WTC11 (cell line): Measurements from ENCODE around the gene FBXO31. TPM values are rescaled to one million over a fixed set of nuclear protein-coding genes. Genes with fewer than 3 reads are reported as not detected.

ENCODE experiments used
- ATAC-seq: fragments of 200-7000 bp; cut with Tn5 transposase; 2 replicates; pipeline ENCODE4 v1.10.0; 2021; ENCODE audit warnings: mild to moderate bottlenecking, moderate library complexity
- CTCF ChIA-PET: fragments of 300-600 bp; sonication (Branson Sonifier 250); formaldehyde crosslinking; loops from one replicate; lab custom pipeline; 2021; ENCODE audit warnings: antibody characterized with exemption; lab: Charles Lee
- POLR2A ChIA-PET: fragments of 350-600 bp; sonication (Branson Sonifier 250); formaldehyde crosslinking; loops from one replicate; lab custom pipeline; 2021; ENCODE audit warnings: antibody characterized with exemption; lab: Charles Lee
- DNase-seq: peaks from one replicate; pipeline ENCODE4 v3.0.0; 2021; ENCODE audit warnings: low spot score
- H3K27ac Mint-ChIP-seq: 2 replicates; pipeline ENCODE4 v1.8.0; 2021; ENCODE audit warnings: mixed read lengths
- H3K27me3 Mint-ChIP-seq: 2 replicates; pipeline ENCODE4 v1.8.0; 2021; ENCODE audit warnings: low read depth, mild to moderate bottlenecking, moderate library complexity, mixed read lengths
- H3K36me3 Mint-ChIP-seq: 2 replicates; pipeline ENCODE4 v1.8.0; 2021; ENCODE audit warnings: mixed read lengths
- H3K4me1 Mint-ChIP-seq: 2 replicates; pipeline ENCODE4 v1.8.0; 2022; ENCODE audit warnings: mixed read lengths
- H3K4me3 Mint-ChIP-seq: 2 replicates; pipeline ENCODE4 v1.8.0; 2021; ENCODE audit warnings: mild to moderate bottlenecking, moderate library complexity, mixed read lengths
- H3K9me3 Mint-ChIP-seq: 2 replicates; pipeline ENCODE4 v1.8.0; 2021; ENCODE audit warnings: mixed read lengths
- ARID4B ChIP-seq: sonication (generic); formaldehyde crosslinking; IDR thresholded peaks from 2 replicates; pipeline ENCODE4 v1.8.0; 2023; ENCODE audit warnings: missing genetic modification reagents, mild to moderate bottlenecking, borderline replicate concordance
- E2F1 ChIP-seq: sonication (generic); formaldehyde crosslinking; IDR thresholded peaks from 2 replicates; pipeline ENCODE4 v1.8.0; 2022; ENCODE audit warnings: mild to moderate bottlenecking, missing genetic modification reagents
- GABPB1 ChIP-seq: sonication (generic); formaldehyde crosslinking; IDR thresholded peaks from 2 replicates; pipeline ENCODE4 v1.8.1; 2023; ENCODE audit warnings: mild to moderate bottlenecking, missing genetic modification reagents
- HMGA2 ChIP-seq: fragments of 250-450 bp; sonication (Bioruptor Pico); IDR thresholded peaks from 2 replicates; pipeline ENCODE4 v1.4.0; 2021; ENCODE audit warnings: mild to moderate bottlenecking, moderate library complexity
- IRF2 ChIP-seq: sonication (generic); formaldehyde crosslinking; IDR thresholded peaks from 2 replicates; pipeline ENCODE4 v1.8.0; 2022; ENCODE audit warnings: low read depth, missing genetic modification reagents, borderline replicate concordance
- MYBL2 ChIP-seq: sonication (generic); formaldehyde crosslinking; IDR thresholded peaks from 2 replicates; pipeline ENCODE4 v1.8.1; 2023; ENCODE audit warnings: mild to moderate bottlenecking, moderate library complexity, missing genetic modification reagents
- NFE2L1 ChIP-seq: sonication (generic); formaldehyde crosslinking; IDR thresholded peaks from 2 replicates; pipeline ENCODE4 v1.8.1; 2023; ENCODE audit warnings: missing genetic modification reagents
- NFYB ChIP-seq: sonication (generic); formaldehyde crosslinking; conservative IDR thresholded peaks from 2 replicates; pipeline ENCODE4 v1.8.0; 2022; ENCODE audit warnings: low read depth, missing genetic modification reagents
- PRDM15 ChIP-seq: sonication (generic); formaldehyde crosslinking; IDR thresholded peaks from 2 replicates; pipeline ENCODE4 v1.8.0; 2022; ENCODE audit warnings: missing genetic modification reagents
- PREB ChIP-seq: sonication (generic); formaldehyde crosslinking; IDR thresholded peaks from 2 replicates; pipeline ENCODE4 v1.8.1; 2022; ENCODE audit warnings: mild to moderate bottlenecking, missing genetic modification reagents, moderate library complexity, borderline replicate concordance
- PRRX2 ChIP-seq: fragments of 250-450 bp; sonication (Bioruptor Pico); IDR thresholded peaks from 2 replicates; pipeline ENCODE4 v1.8.0; 2021; ENCODE audit warnings: mild to moderate bottlenecking
- RORB ChIP-seq: fragments of 250-450 bp; sonication (Bioruptor Pico); IDR thresholded peaks from 2 replicates; pipeline ENCODE4 v1.9.0; 2021; ENCODE audit warnings: mild to moderate bottlenecking
- STAT6 ChIP-seq: sonication (generic); formaldehyde crosslinking; conservative IDR thresholded peaks from 2 replicates; pipeline ENCODE4 v1.8.1; 2023; ENCODE audit warnings: mild to moderate bottlenecking, low read depth, missing genetic modification reagents, moderate library complexity
- USF2 ChIP-seq: sonication (generic); formaldehyde crosslinking; IDR thresholded peaks from 2 replicates; pipeline ENCODE4 v1.8.1; 2023; ENCODE audit warnings: mild to moderate bottlenecking, missing genetic modification reagents, moderate library complexity
- ZNF138 ChIP-seq: sonication (generic); formaldehyde crosslinking; conservative IDR thresholded peaks from 2 replicates; pipeline ENCODE4 v1.8.1; 2022; ENCODE audit warnings: mild to moderate bottlenecking, moderate library complexity, missing genetic modification reagents
- ZNF232 ChIP-seq: sonication (generic); formaldehyde crosslinking; IDR thresholded peaks from 2 replicates; pipeline ENCODE4 v1.8.0; 2022; ENCODE audit warnings: mild to moderate bottlenecking, missing genetic modification reagents
- ZNF423 ChIP-seq: fragments of 250-450 bp; sonication (Bioruptor Pico); IDR thresholded peaks from 2 replicates; pipeline ENCODE4 v2.1.2; 2022; ENCODE audit warnings: mild to moderate bottlenecking, moderate library complexity
- ZSCAN18 ChIP-seq: fragments of 250-450 bp; sonication (Bioruptor Pico); IDR thresholded peaks from 2 replicates; pipeline ENCODE4 v2.1.2; 2022; ENCODE audit warnings: mild to moderate bottlenecking, moderate library complexity
- total RNA-seq: library from RNA; stranded (reverse); gene quantifications from 3 replicates; pipeline ENCODE4 v1.2.3, GENCODE V29; 2021

Gene FBXO31
- total RNA-seq, 1 experiment from 2014 or later: 22.6 TPM

GRCh38 chr16:87327798-87328495, 55.6 kb downstream of the FBXO31 start (continued):
- no peak for TF ChIP-seq ARID4B (CRISPR knock-in tag)
- TF ChIP-seq E2F1 (CRISPR knock-in tag): no peak
- no peak for TF ChIP-seq HMGA2
- no peak for TF ChIP-seq PRDM15

- POLR2A ChIA-PET: no interaction called here
- TF ChIP-seq ZSCAN18 (no peak), PRRX2 (CRISPR knock-in tag) (no peak), RORB (CRISPR knock-in tag) (no peak), PREB (CRISPR knock-in tag) (no peak), ZNF423 (no peak), ZNF138 (CRISPR knock-in tag) (no peak), USF2 (no peak), NFYB (CRISPR knock-in tag) (no peak), MYBL2 (no peak), GABPB1 (CRISPR knock-in tag) (no peak), NFE2L1 (CRISPR knock-in tag) (no peak), STAT6 (CRISPR knock-in tag) (no peak), IRF2 (CRISPR knock-in tag) (no peak), ZNF232 (CRISPR knock-in tag) (no peak)
- Mint-ChIP-seq H3K27ac (no peak overlapping the region), H3K27me3 (no peaks in the 10 kb centered on the region), H3K36me3 (peaks cover 6% of the 10 kb centered on the region), H3K4me1 (0 out of 2 replicates have a peak, but pooled peaks cover 5% of the 10 kb centered on the region), H3K9me3 (no peaks in the 10 kb centered on the region), H3K4me3 (no peak overlapping the region)
- ATAC-seq: no peak
- CTCF ChIA-PET: no interaction called here
- no peak for DNase-seq
Measured at GRCh38 chr16:87326151-87326571, 57.4 kb downstream of the FBXO31 start.
